AG09319 (cell line): Measurements from ENCODE around the gene MGRN1.

Experiments used
- DNase-seq: peaks from one replicate; pipeline ENCODE4 v3.0.0-alpha.2; 2010; ENCODE audit warnings: low read depth; ENCODE audit errors: extremely low read depth
- CTCF ChIP-seq: IDR thresholded peaks from 2 replicates; pipeline ENCODE4 v1.5.1; 2011; ENCODE audit warnings: low read depth, mild to moderate bottlenecking, inconsistent platforms, low read length, moderate library complexity

MGRN1 gene

GRCh38 chr16:4668313-4668960 is 43.8 kb downstream of the MGRN1 start:
- no peak for TF ChIP-seq CTCF
- no peak for DNase-seq

DNA sequence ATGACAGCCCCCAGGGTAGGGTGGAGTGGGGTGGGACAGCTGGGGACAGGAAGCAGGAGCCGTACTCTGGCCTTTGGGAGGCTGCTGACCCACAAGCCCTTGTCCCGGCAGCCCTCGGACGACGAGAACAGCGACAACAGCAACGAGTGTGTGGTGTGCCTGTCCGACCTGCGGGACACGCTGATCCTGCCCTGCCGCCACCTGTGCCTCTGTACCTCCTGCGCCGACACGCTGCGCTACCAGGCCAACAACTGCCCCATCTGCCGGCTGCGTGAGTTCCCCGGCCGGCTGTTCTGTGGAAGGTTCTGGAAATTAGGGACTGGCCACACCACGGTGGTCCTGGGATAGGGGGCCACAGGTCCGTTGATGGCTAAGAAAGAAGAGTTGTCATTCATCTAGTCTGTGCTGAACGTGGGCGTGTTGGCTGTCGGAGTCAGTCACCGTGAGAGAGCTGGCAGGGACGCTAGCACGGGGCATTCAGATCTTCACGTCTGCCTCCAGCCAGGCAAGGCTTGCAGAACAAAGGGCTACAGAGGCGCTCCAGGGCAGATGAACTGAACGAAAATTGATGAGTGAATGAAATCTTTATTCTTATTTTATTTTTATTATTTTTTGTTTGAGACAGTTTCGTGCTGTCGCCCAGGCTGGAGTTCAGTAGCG is 48.9 kb downstream of the MGRN1 start:
- TF ChIP-seq CTCF = no peak
- no peak for DNase-seq

- no peak for DNase-seq
- no peak for TF ChIP-seq CTCF
Measured at GRCh38 chr16:4674926-4675530, 50.4 kb downstream of the MGRN1 start.

GRCh38 chr16:4675864-4676786 is 51.5 kb downstream of the MGRN1 start:
- DNase-seq = no peak
- TF ChIP-seq CTCF = no peak

GRCh38 chr16:4676831-4677230 is 52.2 kb downstream of the MGRN1 start:
- TF ChIP-seq CTCF = no peak
- DNase-seq = no peak

DNA sequence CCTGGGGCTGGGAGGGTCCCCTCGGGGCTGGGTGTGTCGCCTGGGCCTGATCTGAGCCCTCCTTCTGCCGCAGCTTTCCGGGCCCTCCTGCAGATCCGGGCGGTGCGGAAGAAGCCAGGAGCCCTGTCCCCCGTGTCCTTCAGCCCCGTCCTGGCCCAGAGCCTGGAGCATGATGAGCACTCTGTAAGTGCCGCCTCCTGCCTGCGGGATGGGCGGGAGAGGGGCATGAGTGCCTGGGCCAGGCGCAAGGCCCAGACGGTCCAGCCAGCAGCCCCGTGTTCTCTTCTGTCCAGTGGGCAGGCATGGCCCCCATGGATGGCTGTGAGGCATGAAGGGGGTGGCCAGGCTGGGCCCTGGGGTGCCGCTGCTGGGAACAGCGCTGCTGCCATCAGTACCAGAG is 52.8 kb downstream of the MGRN1 start:
- TF ChIP-seq CTCF = no peak
- no peak for DNase-seq
